HepG2 (cell line): ENCODE measurements around the gene NDOR1. TPM values are rescaled to one million over a fixed set of nuclear protein-coding genes. Genes with fewer than 3 reads are reported as not detected.

Experiments
- ATAC-seq: fragments of 200-7000 bp; cut with Tn5 transposase; 3 replicates; pipeline ENCODE4 v1.9.1; 2020; ENCODE audit warnings: mild to moderate bottlenecking, moderate library complexity
- BruUV-seq: library from RNA; stranded (reverse); fragments of 400-500 nt; replicated peaks from 2 replicates; lab custom pipeline; 2021; lab: Mats Ljungman, UMichigan
- CTCF ChIA-PET: fragments of 300-600 bp; formaldehyde crosslinking; extraction: SDS; loops from one replicate; lab custom pipeline; 2021; ENCODE audit warnings: low total read pairs, inconsistent platforms, low intra/inter-chr PET ratio; lab: Yijun Ruan, JAX
- POLR2A ChIA-PET: fragments of 350-600 bp; sonication (Branson Sonifier 250); formaldehyde crosslinking; loops from one replicate; lab custom pipeline; 2020; ENCODE audit warnings: antibody characterized with exemption, inconsistent platforms; lab: Yijun Ruan, JAX
- DNase-seq: peaks from one replicate; pipeline ENCODE4 v3.0.0-alpha.2; 2015; ENCODE audit warnings: low spot score
- FAIRE-seq: peaks from 3 replicates; lab custom pipeline; 2011; peaks lifted over from hg19 to GRCh38; lab: Jason Lieb, UNC
- H2AFZ ChIP-seq: one replicate; pipeline ENCODE4 v1.6.1; 2011; ENCODE audit warnings: low read length, inconsistent platforms
- H3K27ac ChIP-seq: fragments of 300-600 bp; 3 replicates; pipeline ENCODE4 v1.8.0; 2011; ENCODE audit warnings: mixed run types, mild to moderate bottlenecking, mixed read lengths, low read length, inconsistent platforms; ENCODE audit not compliant: insufficient read depth; ENCODE audit errors: extremely low read length
- H3K27me3 ChIP-seq, 2 experiments: fragments of 200-600 bp in 1 of 2; 2 replicates in 1 of 2; 3 replicates in 1 of 2; pipeline versions ENCODE4 v1.6.0 to v1.8.0; 2011; ENCODE audit warnings: low read length in 2 of 2, mild to moderate bottlenecking in 2 of 2, moderate library complexity in 2 of 2, inconsistent platforms in 1 of 2; ENCODE audit not compliant: insufficient read depth in 2 of 2, control insufficient read depth in 1 of 2
- H3K36me3 ChIP-seq, 2 experiments: fragments of 200-600 bp in 1 of 2; replicated peaks in 1 of 2; 2 replicates in 1 of 2; 3 replicates in 1 of 2; pipeline versions ENCODE4 v1.5.1 to v1.8.0; 2011; ENCODE audit warnings: low read length in 2 of 2, inconsistent platforms in 1 of 2; ENCODE audit not compliant: insufficient read depth in 2 of 2, control insufficient read depth in 1 of 2
- H3K4me1 ChIP-seq: 2 replicates; pipeline ENCODE4 v1.5.1; 2012; ENCODE audit warnings: low read length, inconsistent platforms; ENCODE audit not compliant: insufficient read depth
- H3K4me2 ChIP-seq: 2 replicates; pipeline ENCODE4 v1.6.0; 2011; ENCODE audit warnings: low read depth, low read length, inconsistent platforms
- H3K4me3 ChIP-seq, 3 experiments: fragments of 200-600 bp in 1 of 3; sonication (generic), shearing (Covaris generic) in 1 of 3; replicated peaks in 1 of 3; 2 replicates each; pipeline ENCODE4 v1.5.1; 2011 to 2016; ENCODE audit warnings: low read length in 3 of 3, inconsistent platforms in 2 of 3, low read depth in 2 of 3, mild to moderate bottlenecking in 2 of 3, control low read depth in 1 of 3, mixed read lengths in 1 of 3; ENCODE audit not compliant: insufficient read depth in 1 of 3
- H3K79me2 ChIP-seq: one replicate; pipeline ENCODE4 v1.6.1; 2011; ENCODE audit warnings: low read length, inconsistent platforms; ENCODE audit not compliant: insufficient read depth
- H3K9ac ChIP-seq: 2 replicates; pipeline ENCODE4 v1.6.0; 2011; ENCODE audit warnings: mild to moderate bottlenecking, low read depth, low read length, inconsistent platforms; ENCODE audit not compliant: insufficient read depth
- H3K9me3 ChIP-seq: 2 replicates; pipeline ENCODE4 v1.5.1; 2012; ENCODE audit warnings: mild to moderate bottlenecking, low read length
- H4K20me1 ChIP-seq: 2 replicates; pipeline ENCODE4 v1.6.0; 2011; ENCODE audit warnings: inconsistent platforms, mild to moderate bottlenecking, low read length, moderate library complexity; ENCODE audit not compliant: insufficient read depth
- AKAP8 ChIP-seq: sonication (generic); formaldehyde crosslinking; IDR thresholded peaks from 2 replicates; pipeline ENCODE4 v1.5.1; 2020; ENCODE audit warnings: mild to moderate bottlenecking, missing genetic modification reagents
- GTF2F1 ChIP-seq: fragments of 150-350 bp; IDR thresholded peaks from 2 replicates; pipeline ENCODE4 v1.6.1; 2014; ENCODE audit warnings: low read length
- HNF1A ChIP-seq, 2 experiments: sonication (generic) in 1 of 2; formaldehyde crosslinking in 1 of 2; IDR thresholded peaks; 2 replicates each; pipeline versions ENCODE4 v1.4.0 to v1.6.1; 2016 to 2020; ENCODE audit warnings: borderline replicate concordance in 1 of 2, low read depth in 1 of 2, mild to moderate bottlenecking in 1 of 2, missing genetic modification reagents in 1 of 2
- IRF2 ChIP-seq: IDR thresholded peaks from 2 replicates; pipeline ENCODE4 v1.6.1; 2018; ENCODE audit warnings: missing genetic modification reagents, missing compliant biosample characterization
- ISX ChIP-seq: sonication (generic); formaldehyde crosslinking; conservative IDR thresholded peaks from 2 replicates; pipeline ENCODE4 v1.5.0; 2020; ENCODE audit warnings: missing genetic modification reagents
- PCBP2 ChIP-seq: fragments of 200-400 bp; formaldehyde crosslinking; optimal IDR thresholded peaks from 2 replicates; pipeline ENCODE3; 2018; ENCODE audit warnings: low read length, low read depth; ENCODE audit not compliant: poor library complexity, severe bottlenecking
- RBM22 ChIP-seq: fragments of 200-400 bp; formaldehyde crosslinking; optimal IDR thresholded peaks from 2 replicates; pipeline ENCODE3; 2017; ENCODE audit warnings: mild to moderate bottlenecking, low read length, moderate library complexity
- SALL2 ChIP-seq: sonication (generic); formaldehyde crosslinking; IDR thresholded peaks from 2 replicates; pipeline ENCODE4 v1.8.1; 2023; ENCODE audit warnings: mild to moderate bottlenecking, missing genetic modification reagents, inconsistent platforms
- USF2 ChIP-seq, 2 experiments: sonication (generic) in 1 of 2; formaldehyde crosslinking in 1 of 2; IDR thresholded peaks; 2 replicates each; pipeline versions ENCODE4 v1.5.1 to v1.6.1; 2011 to 2020; ENCODE audit warnings: borderline replicate concordance in 1 of 2, low read depth in 1 of 2, low read length in 1 of 2, mild to moderate bottlenecking in 1 of 2, missing genetic modification reagents in 1 of 2, moderate library complexity in 1 of 2
- ZC3H13 ChIP-seq: sonication (generic); formaldehyde crosslinking; IDR thresholded peaks from 2 replicates; pipeline ENCODE4 v1.8.1; 2023; ENCODE audit warnings: mild to moderate bottlenecking, missing genetic modification reagents, moderate library complexity
- ZNF331 ChIP-seq: sonication (generic); formaldehyde crosslinking; IDR thresholded peaks from 2 replicates; pipeline ENCODE4 v1.4.0; 2020; ENCODE audit warnings: missing genetic modification reagents
- ZNF430 ChIP-seq: sonication (generic); formaldehyde crosslinking; IDR thresholded peaks from 2 replicates; pipeline ENCODE4 v1.9.0; 2021; ENCODE audit warnings: mild to moderate bottlenecking, missing genetic modification reagents
- ZNF543 ChIP-seq: sonication (generic); formaldehyde crosslinking; IDR thresholded peaks from 2 replicates; pipeline ENCODE4 v1.4.0; 2020; ENCODE audit warnings: mild to moderate bottlenecking, missing genetic modification reagents
- ZSCAN5A ChIP-seq: sonication (generic); formaldehyde crosslinking; IDR thresholded peaks from 2 replicates; pipeline ENCODE4 v1.8.0; 2022; ENCODE audit warnings: mild to moderate bottlenecking, missing genetic modification reagents, borderline replicate concordance
- WGBS: methylation state at CpG from one replicate; pipeline ENCODE4 v1.1.6; 2017; ENCODE audit warnings: low lambda C conversion rate; 5-methylcytosine and 5-hydroxymethylcytosine counted together
- in situ Hi-C: cut with HindIII; loops from 2 replicates; pipeline ENCODE4 v1.10.0; 2017; ENCODE audit warnings: low pct_unique_long_range_greater_than_20kb; ENCODE audit not compliant: extremely low pct_ligation_motif_present
- intact Hi-C: fragments of 100-400 bp; cut with micrococcal nuclease; formaldehyde crosslinking; loops from one replicate; pipeline ENCODE4 v1.10.0; 2022; ENCODE audit not compliant: unreplicated experiment
- polyA plus RNA-seq, 8 experiments: library from polyadenylated mRNA; depleted of rRNA in 3 of 8; stranded (reverse) in 7 of 8; unstranded in 1 of 8; fragments of >200 nt; fragmentation: Illumina TruSeq in 4 of 8; extraction: Trizol in 4 of 8; gene quantifications; 2 replicates each; pipeline versions ENCODE4 v1.2.1 to v1.2.3, GENCODE V29; 2011 to 2016; ENCODE audit warnings: low read depth in 4 of 8, missing spikeins in 1 of 8, mixed read lengths in 1 of 8; ENCODE audit not compliant: insufficient read depth in 1 of 8
- total RNA-seq, 5 experiments: library from RNA; depleted of rRNA; stranded (reverse); fragments of >200 nt; fragmentation: Illumina TruSeq; extraction: Trizol; gene quantifications; 2 replicates each; pipeline ENCODE4 v1.2.3, GENCODE V29; 2016; ENCODE audit warnings: low read depth in 1 of 5

Gene NDOR1
- total and polyA plus RNA-seq, 2 of the 13 experiments (the other 11 are each of a cell fraction or from before 2014, with no cell fraction given): 3.6 to 8.7 TPM

GRCh38 chr9:137243626-137244485 lies 38.4 kb downstream of the NDOR1 start:
- H3K9ac ChIP-seq: no peak overlapping the region
- in situ Hi-C loops (no loop called here), intact Hi-C loops (no loop called here)
- FAIRE-seq (no peak), DNase-seq (no peak), ATAC-seq (peak; percentile 0; the same call in 1 of the 3 replicates)
- BruUV-seq: no TSS peak
- H3K27me3 ChIP-seq: peaks cover 2 to 9% of the 10 kb centered on the region in 2 experiments; a peak in 2 of 5 replicates
- ChIA-PET CTCF (no interaction called here), POLR2A (interaction anchor here (1.2 to 7.7 kb wide), 6 partner anchors 10 to 173 kb away, joined by 5 to 317 read pairs (median 5); partner anchors contain the start of genes ANAPC2, NELFB, SAPCD2 and SSNA1)
- peaks cover 64% of the 10 kb centered on the region for H3K4me1 ChIP-seq
- H3K4me3 ChIP-seq: no peak overlapping the region; a peak in 1 of 6 replicates
- H3K36me3 ChIP-seq: peaks cover 4 to 19% of the 10 kb centered on the region in 2 experiments; a peak in 4 of 5 replicates
- peaks cover 27% of the 10 kb centered on the region for H4K20me1 ChIP-seq
- H3K4me2 ChIP-seq: peak overlapping the region; percentile 99
- no peaks in the 10 kb centered on the region for H3K9me3 ChIP-seq
- 78% methylated on average over 3 of the region's 15 CpGs for WGBS
- H3K79me2 ChIP-seq: peaks cover 28% of the 10 kb centered on the region
- no peak overlapping the region for H2AFZ ChIP-seq
- H3K27ac ChIP-seq: no peak overlapping the region
- TF ChIP-seq HNF1A (IDR thresholded peaks at IDR 0.05; ENCODE audit: low read depth) (no peak), HNF1A (CRISPR knock-in tag; IDR thresholded peaks at IDR 0.05; ENCODE audit: borderline replicate concordance) (peak; percentile 35; the same call in 1 of the 2 replicates), IRF2 (CRISPR knock-in tag) (0 out of 2 replicates have a peak, but pooled peaks have one; percentile 13), AKAP8 (peak; percentile 87), ZNF543 (no peak; the same call in 1 of the 2 replicates), PCBP2 (no peak), ZNF331 (0 out of 2 replicates have a peak, but pooled peaks have one; percentile 7), SALL2 (no peak), USF2 (IDR thresholded peaks at IDR 0.05; ENCODE audit: low read depth, low read length) (no peak), USF2 (CRISPR knock-in tag; IDR thresholded peaks at IDR 0.05; ENCODE audit: borderline replicate concordance) (no peak), ZSCAN5A (CRISPR knock-in tag) (no peak), ZC3H13 (CRISPR knock-in tag) (peak; percentile 100), GTF2F1 (0 out of 2 replicates have a peak, but pooled peaks have one; percentile 21), ISX (CRISPR knock-in tag) (no peak), ZNF430 (CRISPR knock-in tag) (no peak), RBM22 (peak; percentile 95)
